K562 (cell line): ENCODE measurements around the gene ATG10. TPM values are rescaled to one million over a fixed set of nuclear protein-coding genes. Genes with fewer than 3 reads are reported as not detected.
A peak's percentile ranks its signal among the peaks of the same experiment; 100 is the strongest.

Experiments
- ATAC-seq: fragments of 200-7000 bp; cut with Tn5 transposase; 3 replicates; pipeline ENCODE4 v1.9.1; 2020; ENCODE audit warnings: moderate library complexity
- BruUV-seq: library from RNA; stranded (reverse); fragments of 400-500 nt; replicated peaks from 2 replicates; lab custom pipeline; 2021; lab: Mats Ljungman, UMichigan
- CTCF ChIA-PET: fragments of 300-600 bp; formaldehyde crosslinking; extraction: SDS; loops from one replicate; lab custom pipeline; 2021; ENCODE audit warnings: low intra/inter-chr PET ratio; lab: Yijun Ruan, JAX
- POLR2A ChIA-PET: fragments of 300-600, 350-650 bp; sonication (Branson Sonifier 250); formaldehyde crosslinking; extraction: SDS; loops from one replicate; lab custom pipeline; 2021; ENCODE audit warnings: antibody characterized with exemption, inconsistent platforms; lab: Yijun Ruan, JAX
- DNase-seq, 4 experiments: peaks; one replicate each; pipeline versions ENCODE4 v3.0.0 to v3.0.0-alpha.2; 2011 to 2018; ENCODE audit warnings: low spot score in 3 of 4, mixed read lengths in 3 of 4; ENCODE audit errors: extremely low read depth in 1 of 4
- FAIRE-seq: peaks from 2 replicates; lab custom pipeline; 2011; peaks lifted over from hg19 to GRCh38; lab: Jason Lieb, UNC
- H2AFZ ChIP-seq: 2 replicates; pipeline ENCODE4 v1.6.0; 2011; ENCODE audit warnings: low read depth, low read length, control low read depth, inconsistent platforms
- H3K27ac ChIP-seq: fragments of 200-600 bp; 3 replicates; pipeline ENCODE4 v1.8.0; 2011; ENCODE audit warnings: low read depth, mild to moderate bottlenecking, control low read depth, inconsistent platforms, low read length, moderate library complexity, mixed read lengths; ENCODE audit errors: extremely low read depth
- H3K27me3 ChIP-seq, 2 experiments: fragments of 300-600 bp in 1 of 2; 2 replicates in 1 of 2; 3 replicates in 1 of 2; pipeline versions ENCODE4 v1.6.0 to v1.8.0; 2011; ENCODE audit warnings: inconsistent platforms in 2 of 2, low read length in 2 of 2, mild to moderate bottlenecking in 1 of 2, mixed read lengths in 1 of 2, moderate library complexity in 1 of 2; ENCODE audit not compliant: control insufficient read depth in 2 of 2, insufficient read depth in 2 of 2
- H3K36me3 ChIP-seq: fragments of 300-600 bp; 3 replicates; pipeline ENCODE4 v1.8.0; 2011; ENCODE audit warnings: mild to moderate bottlenecking, low read length, inconsistent platforms; ENCODE audit not compliant: control insufficient read depth, insufficient read depth
- H3K4me1 ChIP-seq, 2 experiments: fragments of 200-600 bp in 1 of 2; replicated peaks in 1 of 2; 2 replicates in 1 of 2; 3 replicates in 1 of 2; pipeline versions ENCODE4 v1.5.1 to v1.8.0; 2011; ENCODE audit warnings: inconsistent platforms in 2 of 2, low read length in 2 of 2, mild to moderate bottlenecking in 1 of 2, mixed read lengths in 1 of 2, moderate library complexity in 1 of 2; ENCODE audit not compliant: control insufficient read depth in 2 of 2, insufficient read depth in 2 of 2
- H3K4me2 ChIP-seq: 2 replicates; pipeline ENCODE4 v1.6.1; 2011; ENCODE audit warnings: low read length, control low read depth, inconsistent platforms, mixed read lengths; ENCODE audit not compliant: insufficient read depth
- H3K4me3 ChIP-seq: fragments of 200-600 bp; sonication (generic), shearing (Covaris generic); 2 replicates; pipeline ENCODE4 v1.5.1; 2016; ENCODE audit warnings: control low read depth, inconsistent platforms
- H3K79me2 ChIP-seq: fragments of 200-600 bp; 3 replicates; pipeline ENCODE4 v1.8.0; 2011; ENCODE audit warnings: low read length, inconsistent platforms; ENCODE audit not compliant: control insufficient read depth, insufficient read depth
- H3K9ac ChIP-seq, 2 experiments: 2 replicates each; pipeline versions ENCODE4 v1.6.0 to v1.6.1; 2011; ENCODE audit warnings: low read depth in 2 of 2, low read length in 2 of 2, control low read depth in 1 of 2, inconsistent platforms in 1 of 2, mild to moderate bottlenecking in 1 of 2, mixed read lengths in 1 of 2; ENCODE audit not compliant: insufficient read depth in 1 of 2
- H3K9me1 ChIP-seq: one replicate; pipeline ENCODE4 v1.6.0; 2011; ENCODE audit warnings: inconsistent platforms, mild to moderate bottlenecking, low read length, moderate library complexity; ENCODE audit not compliant: control insufficient read depth, insufficient read depth
- H3K9me3 ChIP-seq: replicated peaks from 2 replicates; pipeline ENCODE4 v1.5.1; 2011; ENCODE audit warnings: low read depth, low read length, inconsistent platforms; ENCODE audit not compliant: control insufficient read depth, insufficient read depth
- H4K20me1 ChIP-seq: replicated peaks from 2 replicates; pipeline ENCODE4 v1.6.1; 2011; ENCODE audit warnings: low read length, inconsistent platforms, mixed read lengths; ENCODE audit not compliant: control insufficient read depth, insufficient read depth
- BCOR ChIP-seq: fragments of 450-650 bp; IDR thresholded peaks from 2 replicates; pipeline ENCODE4 v1.6.1; 2016
- BRD4 ChIP-seq: fragments of 200-600 bp; sonication (generic); IDR thresholded peaks from 2 replicates; pipeline ENCODE4 v1.6.1; 2017; ENCODE audit warnings: inconsistent platforms
- CBX1 ChIP-seq: sonication (generic); IDR thresholded peaks from 2 replicates; pipeline ENCODE4 v1.6.1; 2016; ENCODE audit warnings: antibody characterized with exemption, low read depth, mild to moderate bottlenecking
- CEBPZ ChIP-seq: fragments of 150-350 bp; IDR thresholded peaks from 2 replicates; pipeline ENCODE4 v1.6.1; 2014; ENCODE audit warnings: low read depth, mild to moderate bottlenecking, low read length, borderline replicate concordance
- CTCFL ChIP-seq: IDR thresholded peaks from 2 replicates; pipeline ENCODE4 v1.6.1; 2011; ENCODE audit warnings: borderline replicate concordance, low read depth, mild to moderate bottlenecking, moderate library complexity, low read length; ENCODE audit not compliant: insufficient read depth, poor library complexity, severe bottlenecking
- ERF ChIP-seq: fragments of 450-650 bp; formaldehyde crosslinking; IDR thresholded peaks from 2 replicates; pipeline ENCODE4 v1.4.0; 2020; ENCODE audit warnings: mild to moderate bottlenecking, mixed read lengths
- FOXA1 ChIP-seq: fragments of 450-650 bp; IDR thresholded peaks from 2 replicates; pipeline ENCODE4 v1.6.1; 2016; ENCODE audit warnings: mild to moderate bottlenecking, borderline replicate concordance
- FOXJ2 ChIP-seq: fragments of 200-800 bp; sonication (Bioruptor generic); IDR thresholded peaks from 2 replicates; pipeline ENCODE4 v1.6.1; 2016; ENCODE audit warnings: missing genetic modification characterization, missing compliant biosample characterization
- KDM4B ChIP-seq, 2 experiments: fragments of 450-650 bp in 1 of 2; sonication (generic) in 1 of 2; IDR thresholded peaks; 2 replicates each; pipeline ENCODE4 v1.6.1; 2016 to 2017; ENCODE audit warnings: borderline replicate concordance in 2 of 2, antibody characterized with exemption in 1 of 2, low read depth in 1 of 2, mild to moderate bottlenecking in 1 of 2
- MTA2 ChIP-seq: fragments of 450-650 bp; IDR thresholded peaks from 2 replicates; pipeline ENCODE4 v1.6.1; 2016; ENCODE audit warnings: low read depth
- NFATC3 ChIP-seq: fragments of 450-650 bp; IDR thresholded peaks from 2 replicates; pipeline ENCODE4 v1.6.1; 2017; ENCODE audit warnings: mild to moderate bottlenecking
- RBM14 ChIP-seq: fragments of 200-400 bp; formaldehyde crosslinking; IDR thresholded peaks from 2 replicates; pipeline ENCODE4 v1.6.1; 2018; ENCODE audit warnings: low read depth, mild to moderate bottlenecking, low read length, moderate library complexity, borderline replicate concordance; ENCODE audit not compliant: insufficient read depth
- RBM25 ChIP-seq: fragments of 200-400 bp; formaldehyde crosslinking; IDR thresholded peaks from 2 replicates; pipeline ENCODE4 v1.6.1; 2018; ENCODE audit warnings: low read length, low read depth, moderate library complexity; ENCODE audit not compliant: severe bottlenecking
- RNF2 ChIP-seq: sonication (generic); IDR thresholded peaks from 2 replicates; pipeline ENCODE4 v1.6.1; 2016
- SRF ChIP-seq, 2 experiments: fragments of 250-450, 450-650 bp in 1 of 2; sonication (Bioruptor Pico) in 1 of 2; sonication (generic) in 1 of 2; formaldehyde crosslinking; IDR thresholded peaks; 2 replicates each; pipeline versions ENCODE4 v1.5.0 to v1.5.1; 2020 to 2022; ENCODE audit warnings: mild to moderate bottlenecking in 1 of 2, missing genetic modification reagents in 1 of 2
- TFAM ChIP-seq: fragments of 250-450 bp; sonication (Bioruptor Pico); conservative IDR thresholded peaks from 2 replicates; pipeline ENCODE4 v1.5.0; 2021; ENCODE audit warnings: mild to moderate bottlenecking, moderate library complexity
- ZBTB1 ChIP-seq: sonication (generic); formaldehyde crosslinking; IDR thresholded peaks from 2 replicates; pipeline ENCODE4 v1.8.1; 2023; ENCODE audit warnings: missing genetic modification reagents, low read depth, mild to moderate bottlenecking, borderline replicate concordance
- ZFP36 ChIP-seq: fragments of 150-350 bp; IDR thresholded peaks from 2 replicates; pipeline ENCODE4 v1.6.1; 2018; ENCODE audit warnings: low read length, low read depth; ENCODE audit not compliant: partially characterized antibody
- ZNF184 ChIP-seq: sonication (generic); formaldehyde crosslinking; IDR thresholded peaks from 2 replicates; pipeline ENCODE4 v1.5.0; 2020; ENCODE audit warnings: missing genetic modification reagents
- ZNF408 ChIP-seq: fragments of 250-450 bp; sonication (Bioruptor Pico); IDR thresholded peaks from 2 replicates; pipeline ENCODE4 v1.4.0; 2020; ENCODE audit warnings: low read depth, mild to moderate bottlenecking, moderate library complexity
- in situ Hi-C: fragments of 300-500 bp; cut with MboI; formaldehyde crosslinking; loops from 4 replicates; pipeline ENCODE4 v1.15.0; 2018; ENCODE audit warnings: inconsistent platforms, mixed read lengths
- intact Hi-C: fragments of 100-400 bp; cut with micrococcal nuclease; formaldehyde crosslinking; loops from 2 replicates; pipeline ENCODE4 v1.14.2; 2022
- polyA plus RNA-seq, 8 experiments: library from polyadenylated mRNA; depleted of rRNA in 4 of 8; stranded (reverse) in 5 of 8; unstranded in 3 of 8; fragments of >200 nt; fragmentation: Nextera tagmentation in 2 of 8; fragmentation: Illumina TruSeq in 1 of 8; extraction: Ambion mirVana in 2 of 8; extraction: Trizol in 1 of 8; gene quantifications; 2 replicates each; pipeline versions ENCODE4 v1.2.1 to v1.2.3, GENCODE V29; 2011 to 2014; ENCODE audit warnings: inconsistent platforms in 1 of 8, missing spikeins in 1 of 8
- total RNA-seq, 7 experiments: library from RNA; depleted of rRNA in 6 of 7; stranded (reverse); fragments of >200 nt in 6 of 7; fragmentation: Illumina TruSeq in 2 of 7; extraction: Trizol in 2 of 7; gene quantifications; 2 replicates each; pipeline versions ENCODE4 v1.2.1 to v1.2.3, GENCODE V29; 2011 to 2021; ENCODE audit warnings: low replicate concordance in 1 of 7

The ATG10 gene
- total and polyA plus RNA-seq, 9 of the 15 experiments (the other 6 are each of a cell fraction or from before 2014, with no cell fraction given), result 7.0 to 18.8 (median 14.6) TPM

- peak; percentile 6 for FAIRE-seq
- intact Hi-C loops, result no loop called here
- H3K27me3 ChIP-seq, result no peaks in the 10 kb centered on the region
These were observed 280.9 kb downstream of the ATG10 start for GRCh38 chr5:82252744-82253143.

More at GRCh38 chr5:82252744-82253143, 280.9 kb downstream of the ATG10 start:
- Histone ChIP-seq H3K4me3 (no peak overlapping the region), H2AFZ (no peak overlapping the region), H3K9me3 (0 out of 2 replicates have a peak, but pooled peaks cover 2% of the 10 kb centered on the region), H3K36me3 (no peaks in the 10 kb centered on the region), H4K20me1 (no peaks in the 10 kb centered on the region), H3K9ac (no peak overlapping the region), H3K27ac (no peak overlapping the region)
- DNase-seq (no peak), ATAC-seq (no peak)
- in situ Hi-C loops, result no loop called here
- POLR2A ChIA-PET, result no interaction called here
- TF ChIP-seq ZNF184 (CRISPR knock-in tag), result no peak
- no peak for TF ChIP-seq TFAM (CRISPR knock-in tag)
- TF ChIP-seq ERF (CRISPR knock-in tag), result no peak
- peak; percentile 65; the same call in 1 of the 2 replicates for TF ChIP-seq BCOR
- no peak for TF ChIP-seq FOXA1
- no peak for TF ChIP-seq BRD4
- TF ChIP-seq CTCFL, result no peak
- TF ChIP-seq KDM4B (IDR thresholded peaks at IDR 0.05; ENCODE audit: borderline replicate concordance in 2 of 2, low read depth in 1 of 2), result no peak
- no peak for TF ChIP-seq MTA2
- peak; percentile 91 for TF ChIP-seq RBM25
- no peak for TF ChIP-seq SRF (CRISPR knock-in tag; IDR thresholded peaks at IDR 0.05)
- no peak for TF ChIP-seq CEBPZ
- TF ChIP-seq ZBTB1, result no peak
- TF ChIP-seq NFATC3, result no peak
- no peak for TF ChIP-seq FOXJ2 (tag)
- no peak for TF ChIP-seq RNF2
- TF ChIP-seq ZNF408, result no peak
- TF ChIP-seq ZFP36, result peak; percentile 42
- no peak for TF ChIP-seq RBM14
- no peak for TF ChIP-seq CBX1
- TF ChIP-seq, all 486 proteins: peak for 3
- Histone ChIP-seq H3K4me1 (no peaks in the 10 kb centered on the region), H3K9me1 (no peaks in the 10 kb centered on the region), H3K79me2 (no peaks in the 10 kb centered on the region), H3K4me2 (no peak overlapping the region)
- no TSS peak for BruUV-seq
- CTCF ChIA-PET, result no interaction called here
